Panc1 (cell line): ENCODE results near the gene MAFG. TPM values are rescaled to one million over a fixed set of nuclear protein-coding genes. Genes with fewer than 3 reads are reported as not detected.

Source experiments
- ATAC-seq: fragments of 200-7000 bp; cut with Tn5 transposase; 2 replicates; pipeline ENCODE4 v1.9.1; 2020; ENCODE audit warnings: mild to moderate bottlenecking, moderate library complexity
- BruUV-seq: library from RNA; stranded (reverse); fragments of 400-500 nt; replicated peaks from 2 replicates; lab custom pipeline; 2021; lab: Mats Ljungman, UMichigan
- CTCF ChIA-PET: fragments of 300-600 bp; sonication (Branson Sonifier 250); formaldehyde crosslinking; loops from one replicate; lab custom pipeline; 2022; ENCODE audit warnings: antibody characterized with exemption; lab: Charles Lee
- POLR2A ChIA-PET: fragments of 300-600 bp; sonication (Branson Sonifier 250); formaldehyde crosslinking; loops from one replicate; lab custom pipeline; 2022; ENCODE audit warnings: antibody characterized with exemption; lab: Charles Lee
- DNase-seq: peaks from one replicate; pipeline ENCODE4 v3.0.0-alpha.2; 2010; ENCODE audit warnings: low read depth, low spot score
- H3K27ac ChIP-seq: 2 replicates; pipeline ENCODE4 v1.5.1; 2011; ENCODE audit warnings: mild to moderate bottlenecking, low read length, inconsistent platforms
- H3K27me3 ChIP-seq: fragments of 200-500 bp; sonication (Bioruptor generic); 2 replicates; pipeline ENCODE4 v1.6.0; 2014; ENCODE audit warnings: low read length, inconsistent platforms; ENCODE audit not compliant: control insufficient read depth, insufficient read depth
- H3K36me3 ChIP-seq: fragments of 200-500 bp; sonication (Bioruptor generic); 2 replicates; pipeline ENCODE4 v1.5.1; 2014; ENCODE audit warnings: inconsistent platforms, mild to moderate bottlenecking, low read length, moderate library complexity; ENCODE audit not compliant: control insufficient read depth, insufficient read depth
- H3K4me1 ChIP-seq: 2 replicates; pipeline ENCODE4 v1.5.1; 2011; ENCODE audit warnings: inconsistent platforms, mild to moderate bottlenecking, low read length, moderate library complexity; ENCODE audit not compliant: control insufficient read depth, insufficient read depth
- H3K4me3 ChIP-seq, 2 experiments: 2 replicates each; pipeline ENCODE4 v1.5.1; 2011 to 2012; ENCODE audit warnings: low read depth in 2 of 2, low read length in 2 of 2, mild to moderate bottlenecking in 2 of 2, inconsistent platforms in 1 of 2, moderate library complexity in 1 of 2
- H3K9me3 ChIP-seq: fragments of 200-500 bp; sonication (Bioruptor generic); 2 replicates; pipeline ENCODE4 v1.5.1; 2014; ENCODE audit warnings: low read depth, mild to moderate bottlenecking, inconsistent platforms, low read length, moderate library complexity; ENCODE audit not compliant: control insufficient read depth, insufficient read depth
- CTCF ChIP-seq: fragments of 450-650 bp; IDR thresholded peaks from 2 replicates; pipeline ENCODE4 v1.5.1; 2017; ENCODE audit warnings: mild to moderate bottlenecking
- POLR2AphosphoS5 ChIP-seq: IDR thresholded peaks from 2 replicates; pipeline ENCODE4 v1.6.1; 2012; ENCODE audit warnings: mild to moderate bottlenecking, low read depth, low read length, moderate library complexity
- REST ChIP-seq, 2 experiments: IDR thresholded peaks; 2 replicates each; pipeline ENCODE4 v1.6.1; 2011 to 2012; ENCODE audit warnings: low read depth in 2 of 2, control low read depth in 1 of 2, low read length in 1 of 2, mild to moderate bottlenecking in 1 of 2, moderate library complexity in 1 of 2; ENCODE audit not compliant: insufficient read depth in 1 of 2
- SIN3A ChIP-seq: IDR thresholded peaks from 2 replicates; pipeline ENCODE4 v1.6.1; 2012; ENCODE audit warnings: low read depth, mild to moderate bottlenecking, low read length, moderate library complexity, borderline replicate concordance; ENCODE audit not compliant: insufficient read depth
- TCF7L2 ChIP-seq: IDR thresholded peaks from 2 replicates; pipeline ENCODE4 v1.6.1; 2011; ENCODE audit warnings: mild to moderate bottlenecking, low read depth, low read length, inconsistent platforms
- in situ Hi-C: cut with HindIII; loops from 2 replicates; pipeline ENCODE4 v1.10.0; 2016; ENCODE audit warnings: low sequenced_read_pairs, low pct_unique_long_range_greater_than_20kb
- intact Hi-C: fragments of 100-400 bp; cut with micrococcal nuclease; formaldehyde crosslinking; loops from one replicate; pipeline ENCODE4 v1.10.0; 2022; ENCODE audit not compliant: unreplicated experiment
- total RNA-seq: library from RNA; stranded (reverse); gene quantifications from one replicate; pipeline ENCODE4 v1.2.1, GENCODE V29; 2021; ENCODE audit not compliant: unreplicated experiment

The MAFG gene
- total RNA-seq, 1 experiment from 2014 or later = 57.0 TPM

GRCh38 chr17:81925860-81926450, 1.6 kb downstream of the MAFG start:
- CTCF ChIA-PET = interaction anchor here (0.8 kb wide), 1 partner anchor 28 kb away, joined by 6 read pairs; no protein-coding TSS in a partner anchor
- POLR2A ChIA-PET = interaction anchor here (0.6 to 0.8 kb wide), 5 partner anchors 9 to 531 kb away, joined by 3 to 7 read pairs (median 3); partner anchors contain the start of gene BAHCC1
- Histone ChIP-seq H3K27ac (peak overlapping the region; percentile 86), H3K4me1 (peaks cover 48% of the 10 kb centered on the region), H3K27me3 (no peaks in the 10 kb centered on the region), H3K9me3 (no peaks in the 10 kb centered on the region), H3K4me3 (peak overlapping the region; percentile 61 to 82), H3K36me3 (peaks cover 2% of the 10 kb centered on the region; the same call in 1 of the 2 replicates)
- DNase-seq (no peak), ATAC-seq (no peak)
- BruUV-seq = no TSS peak
- intact Hi-C loops (no loop called here), in situ Hi-C loops (no loop called here)
- TF ChIP-seq SIN3A = no peak
- TF ChIP-seq POLR2AphosphoS5 = peak; percentile 18; the same call in 1 of the 2 replicates
- TF ChIP-seq TCF7L2 = no peak
- 0 out of 4 replicates have a peak, but pooled peaks of 1 of the 2 experiments have one; percentile 37 for TF ChIP-seq REST (IDR thresholded peaks at IDR 0.05; ENCODE audit: insufficient read depth in 1 of 2, low read depth in 2 of 2, low read length in 1 of 2)
- TF ChIP-seq CTCF = no peak

- in situ Hi-C loops = no loop called here
- no peaks in the 10 kb centered on the region for H3K27me3 ChIP-seq
- H3K4me3 ChIP-seq = peak overlapping the region; percentile 26 to 42; a peak in 3 of 4 replicates
- peaks cover 2% of the 10 kb centered on the region; the same call in 1 of the 2 replicates for H3K36me3 ChIP-seq
- intact Hi-C loops = no loop called here
- ChIA-PET CTCF (interaction anchor here (0.6 to 1.2 kb wide), 3 partner anchors 11 to 180 kb away, joined by 3 to 7 read pairs (median 4); no protein-coding TSS in a partner anchor), POLR2A (interaction anchor here (0.6 to 1.1 kb wide), 7 partner anchors 9 to 222 kb away, joined by 3 to 5 read pairs (median 3); no protein-coding TSS in a partner anchor)
- H3K9me3 ChIP-seq = no peaks in the 10 kb centered on the region
- H3K4me1 ChIP-seq = peaks cover 57% of the 10 kb centered on the region
- no TSS peak for BruUV-seq
- H3K27ac ChIP-seq = peak overlapping the region; percentile 94
- ATAC-seq (0 out of 2 replicates have a peak, but pooled peaks have one; percentile 0), DNase-seq (no peak)
- TF ChIP-seq TCF7L2 = no peak
- no peak for TF ChIP-seq POLR2AphosphoS5
- TF ChIP-seq CTCF = no peak
- TF ChIP-seq REST (IDR thresholded peaks at IDR 0.05; ENCODE audit: insufficient read depth in 1 of 2, low read depth in 2 of 2, low read length in 1 of 2) = no peak
- no peak for TF ChIP-seq SIN3A
Measured at GRCh38 chr17:81924557-81925532, 2.7 kb downstream of the MAFG start.
